ENCODE data around the gene LARP4. TPM values are rescaled to one million over a fixed set of nuclear protein-coding genes. Genes with fewer than 3 reads are reported as not detected.

Gene LARP4
- total and polyA plus RNA-seq, 2 of the 4 experiments (the other 2 are of a cell fraction): 11.3 to 42.5 TPM

GRCh38 chr12:50504798-50505674 is 104.4 kb downstream of the LARP4 start, which contains the start of gene DIP2B:
DIP2B (plus strand) TSS chr12:50504985; CDS start chr12:50505141, 156 bp downstream.
- Histone ChIP-seq H3K14ac (replicated peaks; ENCODE audit: low read depth, low read length) (peak within 1 kb of the TSS; percentile 88), H3K18ac (ENCODE audit: low read depth, low read length) (peak within 1 kb of the TSS; percentile 2; the same call in 1 of the 2 replicates), H2AFZ (replicated peaks; ENCODE audit: low read length, poor library complexity) (peak within 1 kb of the TSS; percentile 96), H2BK15ac (ENCODE audit: low read depth, low read length) (peak within 1 kb of the TSS; percentile 19; the same call in 1 of the 3 replicates), H2BK5ac (ENCODE audit: low read depth, low read length, poor library complexity, severe bottlenecking) (peak within 1 kb of the TSS; percentile 83), H3K9me3 (ENCODE audit: control insufficient read depth, insufficient read depth, low read length) (no peaks in the 10 kb centered on the region; the same call in 1 of the 2 replicates), H2AK5ac (ENCODE audit: low read depth, low read length) (peak within 1 kb of the TSS; percentile 48; the same call in 1 of the 2 replicates), H3K4me2 (ENCODE audit: low read depth, low read length) (peak within 1 kb of the TSS; percentile 83), H2AK9ac (replicated peaks; ENCODE audit: low read depth, low read length, poor library complexity) (peak within 1 kb of the TSS; percentile 70), H3K79me1 (ENCODE audit: low read depth in 1 of 2, low read length in 2 of 2) (peaks cover 19 to 41% of the 10 kb centered on the region in 2 experiments), H3K4me3 (ENCODE audit: insufficient read depth, low read depth, low read length) (peak within 1 kb of the TSS; percentile 80), H2BK20ac (ENCODE audit: low read depth, low read length) (no peak within 1 kb of the TSS), H2BK120ac (ENCODE audit: low read depth, low read length) (peak within 1 kb of the TSS; percentile 72), H3K4ac (ENCODE audit: low read depth, low read length) (peak within 1 kb of the TSS; percentile 74), H4K20me1 (ENCODE audit: insufficient read depth, low read length) (peaks cover 21% of the 10 kb centered on the region), H3K23ac (ENCODE audit: low read depth, low read length) (peak within 1 kb of the TSS; percentile 92), H3K4me1 (ENCODE audit: control insufficient read depth, insufficient read depth, low read length) (peaks cover 2% of the 10 kb centered on the region; the same call in 1 of the 2 replicates), H3K9ac (ENCODE audit: low read depth, low read length) (peak within 1 kb of the TSS; percentile 92), H3K27ac (ENCODE audit: insufficient read depth, low read length) (peak within 1 kb of the TSS; percentile 90), H3K27me3 (ENCODE audit: control insufficient read depth, insufficient read depth, low read length) (no peaks in the 10 kb centered on the region), H3K36me3 (ENCODE audit: control insufficient read depth, insufficient read depth, low read length) (no peaks in the 10 kb centered on the region), H4K5ac (ENCODE audit: low read depth, low read length) (peak within 1 kb of the TSS; percentile 0; the same call in 1 of the 2 replicates), H3K56ac (ENCODE audit: extremely low read depth, insufficient read depth, low read length) (peak within 1 kb of the TSS; percentile 74), H3K9me1 (ENCODE audit: insufficient read depth, low read length) (no peaks in the 10 kb centered on the region), H4K91ac (ENCODE audit: insufficient read depth, low read depth, low read length) (peak within 1 kb of the TSS; percentile 70), H4K8ac (ENCODE audit: low read depth in 2 of 2, low read length in 2 of 2) (peak within 1 kb of the TSS; percentile 60 to 85; a peak in 3 of 4 replicates)
- ChIA-PET CTCF (interaction anchor here (1.0 to 1.6 kb wide), 6 partner anchors 90 to 208 kb away, joined by 3 to 9 read pairs (median 4); no protein-coding TSS in a partner anchor), POLR2A (ENCODE audit: unreplicated experiment) (interaction anchor here (0.5 kb wide), 1 partner anchor 52 kb away, joined by 6 read pairs; no protein-coding TSS in a partner anchor)
- intact Hi-C loops (cut with micrococcal nuclease) (loop anchor here (1.0 to 5.0 kb wide), 3 partner anchors 117 to 230 kb away; no protein-coding TSS in a partner anchor), in situ Hi-C loops (cut with MboI; ENCODE audit: low sequenced_read_pairs) (loop anchor here (5.0 to 25.0 kb wide), 2 partner anchors 132 to 857 kb away; no protein-coding TSS in a partner anchor), dilution Hi-C loops (cut with HindIII; ENCODE audit: low sequenced_read_pairs, unreplicated experiment) (no loop called here)
- TF ChIP-seq NFE2L2 (IDR thresholded peaks at IDR 0.05; ENCODE audit: low read depth, low read length) (no peak), RFX5 (IDR thresholded peaks at IDR 0.05; ENCODE audit: low read depth, low read length) (no peak), MXI1 (IDR thresholded peaks at IDR 0.05; ENCODE audit: borderline replicate concordance, low read depth, low read length) (peak; percentile 59; the same call in 1 of the 2 replicates), MAZ (IDR thresholded peaks at IDR 0.05; ENCODE audit: borderline replicate concordance, low read depth, low read length) (peak; percentile 84; the same call in 1 of the 2 replicates), CHD1 (IDR thresholded peaks at IDR 0.05; ENCODE audit: low read depth, low read length) (no peak), CEBPB (IDR thresholded peaks at IDR 0.05; ENCODE audit: low read depth, low read length) (no peak), POLR2A (IDR thresholded peaks at IDR 0.05; ENCODE audit: low read depth, low read length) (0 out of 2 replicates have a peak, but pooled peaks have one; percentile 1), BHLHE40 (IDR thresholded peaks at IDR 0.05; ENCODE audit: low read depth, low read length) (peak; percentile 80), SMC3 (IDR thresholded peaks at IDR 0.05; ENCODE audit: low read depth, low read length) (peak; percentile 94), RAD21 (IDR thresholded peaks at IDR 0.05; ENCODE audit: low read length) (peak; percentile 96)
- TF ChIP-seq, protein P1, sequence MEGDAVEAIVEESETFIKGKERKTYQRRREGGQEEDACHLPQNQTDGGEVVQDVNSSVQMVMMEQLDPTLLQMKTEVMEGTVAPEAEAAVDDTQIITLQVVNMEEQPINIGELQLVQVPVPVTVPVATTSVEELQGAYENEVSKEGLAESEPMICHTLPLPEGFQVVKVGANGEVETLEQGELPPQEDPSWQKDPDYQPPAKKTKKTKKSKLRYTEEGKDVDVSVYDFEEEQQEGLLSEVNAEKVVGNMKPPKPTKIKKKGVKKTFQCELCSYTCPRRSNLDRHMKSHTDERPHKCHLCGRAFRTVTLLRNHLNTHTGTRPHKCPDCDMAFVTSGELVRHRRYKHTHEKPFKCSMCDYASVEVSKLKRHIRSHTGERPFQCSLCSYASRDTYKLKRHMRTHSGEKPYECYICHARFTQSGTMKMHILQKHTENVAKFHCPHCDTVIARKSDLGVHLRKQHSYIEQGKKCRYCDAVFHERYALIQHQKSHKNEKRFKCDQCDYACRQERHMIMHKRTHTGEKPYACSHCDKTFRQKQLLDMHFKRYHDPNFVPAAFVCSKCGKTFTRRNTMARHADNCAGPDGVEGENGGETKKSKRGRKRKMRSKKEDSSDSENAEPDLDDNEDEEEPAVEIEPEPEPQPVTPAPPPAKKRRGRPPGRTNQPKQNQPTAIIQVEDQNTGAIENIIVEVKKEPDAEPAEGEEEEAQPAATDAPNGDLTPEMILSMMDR (conservative IDR thresholded peaks at IDR 0.05; ENCODE audit: low read depth, low read length): peak; percentile 95
- TF ChIP-seq, protein P2, sequence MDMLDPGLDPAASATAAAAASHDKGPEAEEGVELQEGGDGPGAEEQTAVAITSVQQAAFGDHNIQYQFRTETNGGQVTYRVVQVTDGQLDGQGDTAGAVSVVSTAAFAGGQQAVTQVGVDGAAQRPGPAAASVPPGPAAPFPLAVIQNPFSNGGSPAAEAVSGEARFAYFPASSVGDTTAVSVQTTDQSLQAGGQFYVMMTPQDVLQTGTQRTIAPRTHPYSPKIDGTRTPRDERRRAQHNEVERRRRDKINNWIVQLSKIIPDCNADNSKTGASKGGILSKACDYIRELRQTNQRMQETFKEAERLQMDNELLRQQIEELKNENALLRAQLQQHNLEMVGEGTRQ (IDR thresholded peaks at IDR 0.05; ENCODE audit: low read depth, low read length): peak; percentile 93
- no TSS peak for BruUV-seq (replicated peaks)
- DNase-seq (peak; percentile 84), ATAC-seq (ENCODE audit: low read depth) (peak; percentile 93)
- WGBS, 2 experiments (ENCODE audit: extremely low coverage in 2 of 2, insufficient read length in 1 of 2): 0% methylated on average over 6 of the region's 77 CpGs; no CpG with 5 or more reads in 1 of the 2 experiments

Data from IMR-90 (cell line).